ENCODE results near the gene TUB.

The TUB gene

DNA sequence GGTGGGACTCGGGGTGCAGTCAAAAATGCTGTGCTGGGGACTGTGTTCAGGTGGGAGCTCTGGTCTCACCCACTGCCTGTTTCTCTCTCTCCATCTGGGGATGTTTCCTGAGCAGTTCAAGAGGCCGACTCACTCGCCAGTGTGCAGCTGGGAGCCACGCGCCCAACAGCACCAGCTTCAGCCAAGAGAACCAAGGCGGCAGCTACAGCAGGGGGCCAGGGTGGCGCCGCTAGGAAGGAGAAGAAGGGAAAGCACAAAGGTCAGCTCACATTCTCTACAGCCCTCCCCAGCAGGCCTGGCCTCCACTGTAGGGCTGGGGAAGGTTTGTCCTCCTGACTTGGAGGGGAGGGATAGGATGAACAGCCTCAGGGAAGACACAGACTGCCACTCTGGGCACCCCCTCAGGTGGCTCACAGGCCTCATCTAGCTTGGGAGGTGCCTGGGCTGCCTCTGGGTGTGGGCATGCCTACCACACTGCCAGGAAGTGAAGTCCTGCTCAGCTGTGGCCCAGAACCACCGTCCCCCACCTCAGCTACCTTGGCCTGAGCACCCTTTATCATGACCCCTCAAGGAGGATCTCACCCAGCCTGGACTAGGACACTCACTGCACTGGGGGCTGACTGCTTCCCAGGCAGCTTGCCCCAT lies 13.0 kb downstream of the TUB start:
- DNase-seq, result no peak

DNA sequence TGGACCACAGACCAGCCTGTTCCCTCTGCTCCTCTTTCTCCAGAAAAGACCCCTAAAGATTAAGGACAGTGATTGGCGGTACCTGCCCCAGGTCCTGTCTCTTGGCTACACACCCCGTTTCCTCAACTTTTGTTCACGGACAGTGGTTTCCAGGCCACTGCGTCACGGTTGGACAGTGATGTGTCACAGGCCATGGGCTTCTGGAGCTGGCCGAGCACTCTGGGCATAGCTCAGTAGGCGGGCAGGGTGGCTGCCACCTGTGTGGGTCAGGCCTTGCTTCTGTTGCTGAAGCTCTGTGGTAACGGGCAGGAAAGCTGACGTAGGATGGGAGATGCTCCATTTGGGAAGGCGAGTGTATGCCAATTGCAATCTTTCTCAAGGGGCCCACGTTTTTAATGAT lies 13.6 kb downstream of the TUB start:
- DNase-seq, result no peak

DNA sequence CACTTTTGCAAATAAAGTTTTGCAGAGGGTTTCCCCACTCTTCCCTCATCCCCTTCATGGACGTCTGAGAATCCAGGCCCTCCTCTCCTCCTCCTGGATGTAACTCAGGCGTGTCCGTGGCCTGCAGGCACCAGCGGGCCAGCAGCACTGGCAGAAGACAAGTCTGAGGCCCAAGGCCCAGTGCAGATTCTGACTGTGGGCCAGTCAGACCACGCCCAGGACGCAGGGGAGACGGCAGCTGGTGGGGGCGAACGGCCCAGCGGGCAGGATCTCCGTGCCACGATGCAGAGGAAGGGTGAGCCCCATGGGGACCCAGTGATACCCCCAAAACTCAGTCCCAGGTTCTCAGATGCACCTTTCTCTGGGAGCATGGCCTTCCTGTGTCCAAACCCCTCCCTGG lies 14.4 kb downstream of the TUB start:
- DNase-seq, result no peak

DNA sequence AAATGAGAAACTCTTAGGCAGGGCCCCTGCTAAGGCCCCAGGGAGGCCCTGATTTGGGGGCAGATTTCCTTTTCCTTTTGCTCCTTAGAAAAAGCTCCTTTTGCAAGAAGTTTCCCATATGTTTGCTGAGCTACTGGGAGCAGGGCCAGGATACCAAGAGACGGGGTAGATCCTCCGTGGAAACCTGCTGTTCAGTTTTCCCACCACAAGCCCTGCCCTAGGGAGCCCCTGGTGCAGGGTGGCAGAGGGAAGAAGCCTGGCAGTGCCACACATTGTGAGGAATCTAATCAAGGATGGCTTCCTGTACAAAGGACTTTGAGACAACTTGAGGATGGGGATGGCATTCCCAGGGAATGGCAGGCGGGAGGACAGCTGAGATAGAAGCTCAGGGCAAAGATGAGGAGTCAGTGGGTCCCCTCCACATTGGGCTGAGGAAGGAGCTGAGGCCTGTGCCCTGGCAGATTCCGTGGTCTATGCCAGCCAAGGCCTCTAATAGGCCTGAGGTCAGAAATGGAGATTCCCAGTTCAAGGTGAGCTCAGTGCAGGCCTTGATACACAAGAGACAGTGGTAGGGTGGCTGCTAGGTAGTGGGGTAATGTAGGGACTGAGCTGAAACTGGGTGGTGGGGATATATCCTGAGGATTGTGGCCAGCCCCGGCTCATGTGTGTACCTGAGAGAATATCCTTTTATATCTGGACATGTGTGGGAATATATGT lies 15.0 kb downstream of the TUB start:
- DNase-seq, result no peak

GRCh38 chr11:8096575-8096974 lies 15.6 kb downstream of the TUB start:
- no peak for DNase-seq

DNA sequence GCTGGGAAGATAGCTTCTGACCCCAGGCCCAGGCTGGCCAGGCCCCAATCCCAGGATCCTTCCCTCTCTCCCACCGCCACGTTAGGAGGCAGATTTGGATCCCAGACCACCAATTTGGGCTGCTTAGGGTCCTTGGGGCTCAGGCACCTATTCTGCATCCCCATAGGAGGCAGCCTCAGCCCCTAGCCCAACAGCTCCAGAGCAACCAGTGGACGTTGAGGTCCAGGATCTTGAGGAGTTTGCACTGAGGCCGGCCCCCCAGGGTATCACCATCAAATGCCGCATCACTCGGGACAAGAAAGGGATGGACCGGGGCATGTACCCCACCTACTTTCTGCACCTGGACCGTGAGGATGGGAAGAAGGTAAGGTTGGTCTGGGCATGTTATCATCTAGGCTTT lies 16.1 kb downstream of the TUB start:
- no peak for DNase-seq

DNA sequence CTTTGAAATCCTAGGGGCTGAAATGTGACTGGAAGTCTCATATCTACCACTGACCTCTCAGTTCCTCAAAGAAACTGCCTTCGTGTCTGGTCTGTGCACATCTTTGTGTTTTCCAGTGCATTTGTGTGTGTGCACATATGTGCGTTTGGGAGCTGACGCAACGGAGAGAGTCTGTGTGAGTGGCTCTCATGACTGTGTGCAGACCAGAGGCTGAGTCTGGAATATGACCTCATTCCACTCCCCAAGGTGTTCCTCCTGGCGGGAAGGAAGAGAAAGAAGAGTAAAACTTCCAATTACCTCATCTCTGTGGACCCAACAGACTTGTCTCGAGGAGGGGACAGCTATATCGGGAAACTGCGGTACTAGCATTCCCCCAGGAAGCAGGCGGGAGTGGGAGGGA lies 16.5 kb downstream of the TUB start:
- DNase-seq, result no peak

DNA sequence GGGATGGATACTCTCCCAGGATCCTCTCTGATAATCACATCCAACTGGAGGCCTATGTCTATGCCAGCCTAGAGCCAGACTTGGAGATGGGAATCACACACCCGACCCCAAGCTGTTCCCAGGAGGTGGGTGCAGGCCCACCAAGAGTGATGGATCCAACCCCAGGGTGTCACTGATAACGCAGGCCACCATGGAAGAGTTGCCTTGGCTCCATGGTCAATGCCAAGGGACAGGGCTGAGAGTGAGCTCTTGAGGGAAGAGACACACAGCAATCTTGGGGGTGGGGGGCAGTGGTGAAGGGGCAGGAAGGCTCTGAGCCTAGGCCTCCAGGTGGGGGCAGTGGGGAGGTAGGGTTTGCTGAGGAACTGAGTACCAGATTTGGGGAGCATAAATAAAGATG lies 16.9 kb downstream of the TUB start:
- no peak for DNase-seq

DNA sequence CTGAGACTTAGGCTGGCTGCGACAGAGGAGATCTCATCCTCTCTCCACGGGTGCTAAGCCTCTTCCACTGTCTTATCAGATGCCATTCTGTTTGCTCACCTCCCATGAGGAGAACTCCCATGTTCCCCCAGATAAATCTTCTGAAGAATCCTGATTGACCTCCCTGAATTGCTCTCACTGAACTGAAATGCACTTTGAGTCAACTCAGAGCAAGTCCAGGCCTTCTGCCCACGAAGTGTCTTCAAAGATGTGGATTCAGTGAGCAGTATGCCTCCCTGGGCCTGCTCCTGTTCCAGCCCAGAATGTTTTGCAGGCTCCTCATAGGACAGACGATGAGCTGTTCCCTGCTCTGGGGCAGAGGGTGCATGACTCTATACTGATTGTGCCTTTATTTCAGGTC lies 17.4 kb downstream of the TUB start:
- DNase-seq, result no peak

DNA sequence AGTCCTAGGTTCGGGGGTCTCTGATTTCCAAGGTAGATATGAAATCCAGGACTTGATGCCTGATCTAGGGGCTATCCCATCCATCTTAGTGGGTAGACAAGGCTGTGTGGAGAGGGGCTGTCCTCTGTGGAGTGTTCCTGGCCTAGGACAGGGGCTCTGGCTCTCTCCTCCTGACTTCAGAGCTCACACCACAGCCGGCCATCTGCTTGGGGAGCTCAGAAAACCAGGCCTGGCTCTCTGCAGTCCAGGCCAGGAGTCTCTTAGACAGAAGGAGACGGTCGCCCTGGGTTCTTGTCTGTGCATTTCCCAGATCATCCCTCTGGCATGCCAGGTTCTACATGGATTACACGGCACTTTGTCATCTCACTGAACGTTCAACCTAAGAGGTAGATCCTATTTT lies 17.9 kb downstream of the TUB start:
- DNase-seq, result no peak

DNA sequence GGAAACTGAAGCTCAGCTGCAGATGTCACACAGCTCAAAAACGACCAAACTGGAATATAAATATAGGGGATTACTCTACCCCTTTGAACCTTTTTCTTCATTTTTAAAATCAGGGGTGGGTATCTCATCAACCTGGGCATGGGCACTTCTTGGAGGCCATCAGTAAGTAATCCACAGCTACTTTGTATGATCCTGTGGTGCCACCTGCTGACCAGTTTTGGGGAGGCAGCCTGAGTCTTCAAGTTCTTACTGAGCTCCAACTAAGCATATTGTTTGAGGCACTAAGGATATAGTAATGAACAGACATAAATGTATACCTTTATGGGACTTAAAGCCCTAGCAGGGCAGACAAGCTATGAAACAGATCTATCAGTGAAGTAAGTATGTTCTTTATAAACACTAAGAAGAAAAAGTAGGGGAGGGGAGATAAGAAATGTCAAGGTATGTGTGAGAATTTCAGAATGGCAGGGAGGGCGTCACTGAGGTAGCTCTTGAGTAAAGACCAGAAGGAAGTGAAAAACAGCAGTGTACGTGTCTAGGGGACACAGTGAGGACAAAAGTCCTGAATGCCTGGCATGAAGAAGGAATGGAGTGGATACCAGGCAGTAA lies 18.4 kb downstream of the TUB start:
- DNase-seq, result peak; percentile 86

DNA sequence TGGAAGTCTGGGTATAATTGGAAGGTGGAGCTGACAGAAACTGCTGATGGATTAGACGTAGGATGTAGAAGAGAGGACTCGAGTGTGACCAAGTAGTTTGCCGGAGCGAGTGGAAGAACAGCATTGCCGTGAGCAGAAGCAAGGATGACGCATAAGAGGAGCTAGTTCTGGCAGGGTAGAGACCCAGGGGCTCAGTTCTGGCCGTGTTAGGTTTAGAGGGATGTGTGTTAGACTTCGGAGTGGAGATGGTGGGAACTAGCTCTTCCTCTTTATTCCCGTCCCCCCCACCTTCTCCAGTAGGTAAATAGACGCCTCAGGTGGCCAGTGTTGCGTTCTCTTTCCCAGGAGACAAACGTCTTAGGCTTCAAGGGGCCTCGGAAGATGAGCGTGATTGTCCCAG lies 19.1 kb downstream of the TUB start:
- DNase-seq, result no peak

DNA sequence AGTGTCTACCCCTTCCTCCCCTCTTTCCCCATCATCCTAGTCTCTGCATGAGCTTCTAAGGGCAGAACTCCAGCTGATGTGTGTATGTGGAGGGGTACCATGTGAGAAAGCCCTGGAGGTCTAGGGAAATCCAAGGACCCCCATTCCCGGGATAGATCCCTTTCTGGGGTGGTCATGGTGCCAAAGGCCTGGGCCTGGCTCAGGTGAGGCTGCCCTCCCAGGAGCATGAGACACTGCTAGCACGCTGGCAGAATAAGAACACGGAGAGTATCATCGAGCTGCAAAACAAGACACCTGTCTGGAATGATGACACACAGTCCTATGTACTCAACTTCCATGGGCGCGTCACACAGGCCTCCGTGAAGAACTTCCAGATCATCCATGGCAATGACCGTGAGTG lies 19.6 kb downstream of the TUB start:
- no peak for DNase-seq

- DNase-seq, result no peak
Observed at GRCh38 chr11:8101421-8101820, 20.4 kb downstream of the TUB start.

DNA sequence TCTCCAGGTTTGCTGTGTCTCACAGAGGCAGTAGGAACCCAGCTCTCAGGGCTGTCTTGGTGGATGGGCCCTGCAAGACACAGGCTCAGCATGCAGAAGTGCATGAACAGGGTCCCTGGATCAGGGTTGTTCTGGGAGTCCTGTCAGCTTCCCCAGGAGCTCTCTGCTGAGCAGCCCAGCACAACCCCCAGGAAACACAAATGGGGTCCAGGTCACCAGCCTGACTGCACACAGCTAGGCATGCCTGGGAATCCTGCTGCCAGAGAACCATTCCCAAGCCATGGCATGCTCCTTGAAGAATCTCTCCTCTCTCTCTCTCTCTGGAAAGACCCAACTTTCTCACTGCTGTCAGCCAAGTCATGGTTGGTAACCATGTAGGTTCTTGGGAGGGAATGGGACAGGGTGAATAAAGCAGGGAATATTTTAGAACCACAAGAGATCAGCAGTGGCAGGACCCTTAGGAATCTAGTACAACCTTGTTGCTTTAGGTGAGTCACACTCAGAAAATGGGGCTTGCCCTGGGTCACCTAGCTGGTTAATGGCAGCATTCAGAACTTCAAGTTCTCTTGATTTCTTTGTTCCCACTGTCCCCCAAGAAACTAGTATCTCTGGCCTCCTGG lies 21.4 kb downstream of the TUB start:
- no peak for DNase-seq

DNA sequence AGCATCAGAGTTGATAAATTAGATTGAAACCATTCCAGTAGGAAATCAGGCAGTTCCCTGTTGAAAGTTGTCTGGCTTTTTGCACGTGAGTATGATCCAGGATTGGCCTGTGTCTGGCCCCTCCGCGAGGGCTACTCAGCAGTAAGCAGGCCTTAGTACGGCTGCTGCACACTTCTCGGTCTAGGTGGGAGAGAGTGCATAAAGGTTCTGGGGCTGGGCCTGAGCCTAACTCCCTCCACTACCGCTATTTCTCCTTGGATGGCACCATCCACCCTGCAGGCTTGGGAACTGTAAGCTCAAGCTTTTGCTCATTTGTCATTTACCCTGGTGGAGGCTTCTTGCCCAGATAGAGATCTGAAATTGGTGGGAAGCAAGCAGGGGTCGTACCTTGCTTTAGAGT lies 22.0 kb downstream of the TUB start:
- no peak for DNase-seq

- no peak for DNase-seq
Observed at GRCh38 chr11:8103909-8104308, 22.9 kb downstream of the TUB start.

- DNase-seq, result no peak
Observed at GRCh38 chr11:8105133-8105532, 24.1 kb downstream of the TUB start.

- no peak for DNase-seq
Observed at GRCh38 chr11:8105666-8106065, 24.7 kb downstream of the TUB start.

GRCh38 chr11:8106679-8107078 lies 25.7 kb downstream of the TUB start:
- no peak for DNase-seq

GRCh38 chr11:8107642-8108041 lies 26.6 kb downstream of the TUB start:
- DNase-seq, result no peak

GRCh38 chr11:8108421-8108820 lies 27.4 kb downstream of the TUB start:
- no peak for DNase-seq

GRCh38 chr11:8109675-8110074 lies 28.7 kb downstream of the TUB start:
- DNase-seq, result no peak

DNA sequence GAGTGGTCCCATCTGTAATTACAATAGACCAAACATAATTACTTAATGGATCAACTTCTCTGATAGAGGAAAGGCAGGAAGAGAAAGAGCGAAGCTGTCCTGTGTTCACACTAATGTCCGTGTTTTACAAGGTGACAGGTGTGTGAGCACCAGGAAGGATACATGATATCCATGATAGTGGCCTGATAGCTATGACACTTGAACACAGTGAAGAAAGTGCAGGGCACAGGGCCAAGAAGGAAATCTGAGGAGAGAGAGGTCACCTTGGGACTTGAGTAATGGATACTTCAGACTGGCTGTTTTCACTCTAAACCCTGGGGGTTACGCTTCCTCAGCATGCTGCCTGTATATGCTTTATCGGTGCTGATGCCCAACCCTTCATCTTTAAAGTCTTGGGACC lies 29.4 kb downstream of the TUB start:
- DNase-seq, result no peak
